HG03103 (cell line): ENCODE measurements around the gene SDHAF3.
A peak's percentile ranks its signal among the peaks of the same experiment; 100 is the strongest.

ENCODE experiments used
- ATAC-seq: cut with Tn5 transposase; IDR thresholded peaks from one replicate; pipeline ENCODE4 v1.9.1; 2021; ENCODE audit warnings: low read depth; ENCODE audit not compliant: unreplicated experiment

SDHAF3 gene

GRCh38 chr7:97203957-97204356 is 86.5 kb downstream of the SDHAF3 start:
- no peak for ATAC-seq

- no peak for ATAC-seq
These were observed 87.3 kb downstream of the SDHAF3 start for GRCh38 chr7:97204821-97205220.

DNA sequence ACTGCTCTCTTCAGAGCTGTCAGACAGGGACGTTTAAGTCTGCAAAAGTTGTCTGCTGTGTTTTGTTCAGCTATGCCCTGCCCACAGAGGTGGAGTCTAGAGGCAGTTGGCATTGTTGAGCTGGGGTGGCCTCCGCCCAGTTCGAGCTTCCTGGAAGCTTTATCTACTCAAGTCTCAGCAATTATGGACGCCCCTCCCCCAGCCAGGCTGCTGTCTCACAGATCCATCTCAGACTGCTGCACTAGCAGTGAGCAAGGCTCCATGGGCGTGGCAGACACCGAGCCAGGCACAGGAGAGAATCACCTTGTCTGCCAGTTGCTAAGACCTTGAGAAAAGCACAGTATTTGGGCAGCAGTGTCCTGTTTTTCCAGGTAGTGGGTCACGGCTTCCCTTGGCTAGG is 98.1 kb downstream of the SDHAF3 start:
- no peak for ATAC-seq

DNA sequence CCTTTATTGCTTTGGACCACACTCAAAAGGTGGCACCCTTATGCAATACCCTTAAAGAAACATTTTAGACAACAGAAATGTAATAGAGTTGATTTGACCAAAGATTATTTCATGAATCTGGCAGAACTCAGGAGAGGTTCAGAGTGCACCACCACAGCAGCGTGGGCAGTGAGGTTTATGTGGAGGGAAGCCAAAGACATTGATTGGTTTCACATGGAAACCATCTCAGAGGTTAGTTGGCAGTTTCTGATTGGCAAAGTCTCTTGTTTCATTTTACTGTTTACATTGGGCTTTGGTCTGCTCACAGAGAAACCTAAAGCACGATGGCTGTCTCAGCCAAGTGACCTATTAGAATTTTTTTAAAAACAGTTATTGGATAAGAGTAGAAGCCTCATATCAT is 101.3 kb downstream of the SDHAF3 start:
- no peak for ATAC-seq

DNA sequence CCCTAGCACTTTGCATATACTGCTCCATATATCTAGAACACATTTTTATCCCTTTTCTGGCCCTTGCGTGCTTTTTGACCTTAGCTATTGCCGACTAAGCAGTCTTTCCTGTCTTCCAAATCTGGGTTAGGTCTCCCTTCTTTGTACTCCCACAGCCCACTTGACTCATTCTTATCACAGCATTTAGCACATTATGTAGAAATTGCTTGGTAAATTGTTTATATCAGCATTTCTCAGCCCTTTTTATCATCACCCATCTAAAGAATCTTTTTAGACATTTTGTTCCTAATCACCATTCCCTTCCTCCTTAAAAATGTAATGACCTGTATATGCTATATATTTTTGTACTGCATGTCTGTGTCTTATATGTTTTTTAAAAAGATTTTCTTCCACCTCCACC is 101.7 kb downstream of the SDHAF3 start:
- ATAC-seq, result no peak

GRCh38 chr7:97224316-97224715 is 106.8 kb downstream of the SDHAF3 start:
- ATAC-seq, result no peak

- peak; percentile 95 for ATAC-seq
These were observed 109.0 kb downstream of the SDHAF3 start for GRCh38 chr7:97226541-97226940.
